HepG2 (cell line): ENCODE data around the gene A2ML1. TPM values are rescaled to one million over a fixed set of nuclear protein-coding genes. Genes with fewer than 3 reads are reported as not detected.

Experiments
- ATAC-seq: fragments of 200-7000 bp; cut with Tn5 transposase; 3 replicates; pipeline ENCODE4 v1.9.1; 2020; ENCODE audit warnings: mild to moderate bottlenecking, moderate library complexity
- BruUV-seq: library from RNA; stranded (reverse); fragments of 400-500 nt; replicated peaks from 2 replicates; lab custom pipeline; 2021; lab: Mats Ljungman, UMichigan
- CTCF ChIA-PET: fragments of 300-600 bp; formaldehyde crosslinking; extraction: SDS; loops from one replicate; lab custom pipeline; 2021; ENCODE audit warnings: low total read pairs, inconsistent platforms, low intra/inter-chr PET ratio; lab: Yijun Ruan, JAX
- POLR2A ChIA-PET: fragments of 350-600 bp; sonication (Branson Sonifier 250); formaldehyde crosslinking; loops from one replicate; lab custom pipeline; 2020; ENCODE audit warnings: antibody characterized with exemption, inconsistent platforms; lab: Yijun Ruan, JAX
- DNase-seq: peaks from one replicate; pipeline ENCODE4 v3.0.0-alpha.2; 2015; ENCODE audit warnings: low spot score
- FAIRE-seq: peaks from 3 replicates; lab custom pipeline; 2011; peaks lifted over from hg19 to GRCh38; lab: Jason Lieb, UNC
- H2AFZ ChIP-seq: one replicate; pipeline ENCODE4 v1.6.1; 2011; ENCODE audit warnings: low read length, inconsistent platforms
- H3K27ac ChIP-seq: fragments of 300-600 bp; 3 replicates; pipeline ENCODE4 v1.8.0; 2011; ENCODE audit warnings: mixed run types, mild to moderate bottlenecking, mixed read lengths, low read length, inconsistent platforms; ENCODE audit not compliant: insufficient read depth; ENCODE audit errors: extremely low read length
- H3K27me3 ChIP-seq, 2 experiments: fragments of 200-600 bp in 1 of 2; 2 replicates in 1 of 2; 3 replicates in 1 of 2; pipeline versions ENCODE4 v1.6.0 to v1.8.0; 2011; ENCODE audit warnings: low read length in 2 of 2, mild to moderate bottlenecking in 2 of 2, moderate library complexity in 2 of 2, inconsistent platforms in 1 of 2; ENCODE audit not compliant: insufficient read depth in 2 of 2, control insufficient read depth in 1 of 2
- H3K36me3 ChIP-seq, 2 experiments: fragments of 200-600 bp in 1 of 2; replicated peaks in 1 of 2; 2 replicates in 1 of 2; 3 replicates in 1 of 2; pipeline versions ENCODE4 v1.5.1 to v1.8.0; 2011; ENCODE audit warnings: low read length in 2 of 2, inconsistent platforms in 1 of 2; ENCODE audit not compliant: insufficient read depth in 2 of 2, control insufficient read depth in 1 of 2
- H3K4me1 ChIP-seq: 2 replicates; pipeline ENCODE4 v1.5.1; 2012; ENCODE audit warnings: low read length, inconsistent platforms; ENCODE audit not compliant: insufficient read depth
- H3K4me2 ChIP-seq: 2 replicates; pipeline ENCODE4 v1.6.0; 2011; ENCODE audit warnings: low read depth, low read length, inconsistent platforms
- H3K4me3 ChIP-seq, 3 experiments: fragments of 200-600 bp in 1 of 3; sonication (generic), shearing (Covaris generic) in 1 of 3; replicated peaks in 1 of 3; 2 replicates each; pipeline ENCODE4 v1.5.1; 2011 to 2016; ENCODE audit warnings: low read length in 3 of 3, inconsistent platforms in 2 of 3, low read depth in 2 of 3, mild to moderate bottlenecking in 2 of 3, control low read depth in 1 of 3, mixed read lengths in 1 of 3; ENCODE audit not compliant: insufficient read depth in 1 of 3
- H3K79me2 ChIP-seq: one replicate; pipeline ENCODE4 v1.6.1; 2011; ENCODE audit warnings: low read length, inconsistent platforms; ENCODE audit not compliant: insufficient read depth
- H3K9ac ChIP-seq: 2 replicates; pipeline ENCODE4 v1.6.0; 2011; ENCODE audit warnings: mild to moderate bottlenecking, low read depth, low read length, inconsistent platforms; ENCODE audit not compliant: insufficient read depth
- H3K9me3 ChIP-seq: 2 replicates; pipeline ENCODE4 v1.5.1; 2012; ENCODE audit warnings: mild to moderate bottlenecking, low read length
- H4K20me1 ChIP-seq: 2 replicates; pipeline ENCODE4 v1.6.0; 2011; ENCODE audit warnings: inconsistent platforms, mild to moderate bottlenecking, low read length, moderate library complexity; ENCODE audit not compliant: insufficient read depth
- HHEX ChIP-seq: IDR thresholded peaks from 2 replicates; pipeline ENCODE4 v1.6.1; 2016; ENCODE audit warnings: control low read depth
- PHF20 ChIP-seq: sonication (generic); formaldehyde crosslinking; IDR thresholded peaks from 2 replicates; pipeline ENCODE4 v1.5.0; 2020; ENCODE audit warnings: mild to moderate bottlenecking, missing genetic modification reagents
- ZNF451 ChIP-seq: sonication (generic); formaldehyde crosslinking; IDR thresholded peaks from 2 replicates; pipeline ENCODE4 v1.5.0; 2020; ENCODE audit warnings: mild to moderate bottlenecking, missing genetic modification reagents
- ZNF597 ChIP-seq: sonication (generic); formaldehyde crosslinking; IDR thresholded peaks from 2 replicates; pipeline ENCODE4 v1.5.0; 2020; ENCODE audit warnings: missing genetic modification reagents
- ZXDC ChIP-seq: sonication (generic); formaldehyde crosslinking; IDR thresholded peaks from 2 replicates; pipeline ENCODE4 v1.5.0; 2020; ENCODE audit warnings: mild to moderate bottlenecking, missing genetic modification reagents
- in situ Hi-C: cut with HindIII; loops from 2 replicates; pipeline ENCODE4 v1.10.0; 2017; ENCODE audit warnings: low pct_unique_long_range_greater_than_20kb; ENCODE audit not compliant: extremely low pct_ligation_motif_present
- intact Hi-C: fragments of 100-400 bp; cut with micrococcal nuclease; formaldehyde crosslinking; loops from one replicate; pipeline ENCODE4 v1.10.0; 2022; ENCODE audit not compliant: unreplicated experiment
- polyA plus RNA-seq, 8 experiments: library from polyadenylated mRNA; depleted of rRNA in 3 of 8; stranded (reverse) in 7 of 8; unstranded in 1 of 8; fragments of >200 nt; fragmentation: Illumina TruSeq in 4 of 8; extraction: Trizol in 4 of 8; gene quantifications; 2 replicates each; pipeline versions ENCODE4 v1.2.1 to v1.2.3, GENCODE V29; 2011 to 2016; ENCODE audit warnings: low read depth in 4 of 8, missing spikeins in 1 of 8, mixed read lengths in 1 of 8; ENCODE audit not compliant: insufficient read depth in 1 of 8
- total RNA-seq, 5 experiments: library from RNA; depleted of rRNA; stranded (reverse); fragments of >200 nt; fragmentation: Illumina TruSeq; extraction: Trizol; gene quantifications; 2 replicates each; pipeline ENCODE4 v1.2.3, GENCODE V29; 2016; ENCODE audit warnings: low read depth in 1 of 5

Gene A2ML1
- total and polyA plus RNA-seq, 2 of the 13 experiments (the other 11 are each of a cell fraction or from before 2014, with no cell fraction given): not detected

- Histone ChIP-seq H3K9ac (no peak overlapping the region), H3K4me1 (no peaks in the 10 kb centered on the region), H3K4me3 (no peak overlapping the region), H3K27me3 (peaks cover 2 to 24% of the 10 kb centered on the region in 2 experiments; a peak in 4 of 5 replicates), H4K20me1 (no peaks in the 10 kb centered on the region), H3K36me3 (no peaks in the 10 kb centered on the region), H3K9me3 (no peaks in the 10 kb centered on the region), H2AFZ (no peak overlapping the region)
- BruUV-seq: no TSS peak
- CTCF ChIA-PET: no interaction called here
- intact Hi-C loops: no loop called here
- DNase-seq: no peak
- ATAC-seq: no peak
- POLR2A ChIA-PET: no interaction called here
- TF ChIP-seq PHF20 (CRISPR knock-in tag): no peak
- no peak for TF ChIP-seq HHEX (CRISPR knock-in tag)
- TF ChIP-seq ZNF451 (CRISPR knock-in tag): no peak
- no peak for TF ChIP-seq ZNF597 (CRISPR knock-in tag)
- TF ChIP-seq ZXDC (CRISPR knock-in tag): no peak
- TF ChIP-seq, all 625 proteins: peak for 0
- Histone ChIP-seq H3K4me2 (no peak overlapping the region), H3K27ac (no peak overlapping the region), H3K79me2 (no peaks in the 10 kb centered on the region)
- no peak for FAIRE-seq
- in situ Hi-C loops: no loop called here
Observed at GRCh38 chr12:8904665-8905064, 82.2 kb downstream of the A2ML1 start.
